GM19438 (cell line): Measurements from ENCODE around the gene JHY.
A peak's percentile ranks its signal among the peaks of the same experiment; 100 is the strongest.

Experiments used
- ATAC-seq: cut with Tn5 transposase; IDR thresholded peaks from one replicate; pipeline ENCODE4 v1.9.1; 2021; ENCODE audit warnings: low read depth; ENCODE audit not compliant: unreplicated experiment

JHY gene

DNA sequence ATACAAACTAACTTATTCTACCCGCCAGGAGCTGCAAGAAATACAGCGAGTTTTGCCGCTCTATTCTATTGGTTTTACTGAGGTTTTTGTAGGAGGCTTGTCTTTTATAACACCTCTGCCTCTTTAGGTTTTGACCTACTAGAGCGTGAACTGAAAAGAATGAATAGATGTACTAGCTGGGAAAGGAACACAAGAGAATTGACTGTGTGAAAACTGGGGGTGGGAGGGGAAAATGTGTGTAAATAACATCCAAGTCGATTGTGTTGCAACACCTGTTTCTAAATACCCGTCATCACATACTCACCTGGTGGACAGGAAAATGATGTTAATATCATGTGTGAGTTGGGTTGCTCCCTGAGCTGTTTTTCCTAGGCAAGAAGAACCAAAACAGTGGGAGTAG is 12.9 kb upstream of the JHY start:
- no peak for ATAC-seq

- ATAC-seq, result no peak
Observed at GRCh38 chr11:122871302-122871701, 11.3 kb upstream of the JHY start.

DNA sequence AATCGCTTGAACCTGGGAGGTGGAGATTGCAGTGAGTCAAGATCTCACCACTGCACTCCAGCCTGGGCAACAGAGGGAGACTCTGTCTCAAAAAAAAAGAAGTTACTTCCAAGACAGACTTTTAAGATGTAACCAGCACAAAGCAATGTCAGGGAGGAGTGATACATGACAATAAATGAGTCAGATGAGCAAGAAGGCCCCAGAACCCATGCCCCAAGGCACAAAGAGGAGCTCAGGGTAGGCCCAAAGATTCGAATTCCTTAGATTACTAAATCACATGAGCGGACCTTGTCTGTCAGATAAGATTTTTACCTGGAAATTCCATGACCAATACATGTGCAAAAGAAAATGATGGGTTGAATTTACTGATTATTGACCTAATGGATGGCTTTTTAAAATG is 10.5 kb upstream of the JHY start:
- no peak for ATAC-seq

GRCh38 chr11:122874991-122875390 is 7.6 kb upstream of the JHY start:
- ATAC-seq, result no peak

- no peak for ATAC-seq
Observed at GRCh38 chr11:122877732-122878131, 4.8 kb upstream of the JHY start.

GRCh38 chr11:122879785-122880184 is 2.8 kb upstream of the JHY start:
- ATAC-seq, result no peak

GRCh38 chr11:122882857-122883645 is 492 bp downstream of the JHY start:
- peak; percentile 55 for ATAC-seq

DNA sequence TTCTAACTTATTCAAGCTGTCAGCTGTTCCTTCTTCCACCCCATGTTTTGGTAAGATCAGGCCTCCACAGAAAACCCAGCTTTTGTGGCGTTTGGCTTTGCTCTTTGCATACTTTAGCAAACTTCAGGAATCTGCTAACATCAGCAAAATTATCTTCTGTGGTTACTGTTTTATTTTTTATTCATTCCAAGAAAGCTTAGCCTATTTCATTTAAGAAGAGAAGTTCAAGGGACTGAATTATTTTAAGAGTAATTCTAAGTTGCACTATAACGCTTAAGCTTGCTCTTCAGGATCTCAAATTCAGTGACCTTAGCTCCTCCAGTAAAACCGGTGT is 1.1 kb downstream of the JHY start:
- no peak for ATAC-seq

DNA sequence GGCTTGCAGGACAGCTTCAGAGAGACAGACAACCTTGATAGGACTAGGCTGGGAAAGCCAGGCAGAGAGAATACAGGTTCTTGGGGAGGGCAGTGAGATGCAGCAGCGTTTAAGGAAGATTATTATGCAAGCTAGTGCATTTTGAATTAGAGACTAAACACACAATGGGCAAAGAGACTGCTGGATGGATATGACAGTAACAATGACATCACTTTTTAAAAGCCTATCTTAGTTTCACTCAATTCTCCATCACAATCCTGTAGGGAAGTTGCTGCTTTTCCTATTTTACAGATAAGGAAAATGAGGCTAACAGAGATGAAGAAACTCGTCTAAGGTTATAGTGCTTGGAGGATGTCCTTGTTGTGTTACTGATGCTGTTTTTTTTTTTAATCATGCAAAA is 5.6 kb downstream of the JHY start:
- no peak for ATAC-seq

GRCh38 chr11:122893131-122893530 is 10.6 kb downstream of the JHY start:
- ATAC-seq, result no peak

DNA sequence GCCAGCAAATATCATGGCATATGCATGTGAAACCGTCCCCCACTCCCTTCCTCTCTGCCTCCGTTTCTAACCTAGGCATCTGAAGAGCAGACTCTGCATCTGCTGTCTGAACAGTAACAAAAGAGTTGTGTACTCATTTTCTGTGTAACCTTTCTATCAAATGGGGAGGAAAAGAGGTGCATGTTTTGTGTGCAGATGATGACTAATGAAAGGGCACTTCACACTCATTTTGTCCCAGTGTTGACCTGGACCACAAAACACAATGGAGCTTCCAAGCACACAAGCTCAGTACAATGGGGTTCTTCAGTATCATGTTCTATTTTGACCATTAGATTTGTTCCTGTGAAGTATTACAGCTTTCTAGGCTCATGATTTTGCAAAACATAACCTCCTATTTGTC is 13.0 kb downstream of the JHY start:
- no peak for ATAC-seq

DNA sequence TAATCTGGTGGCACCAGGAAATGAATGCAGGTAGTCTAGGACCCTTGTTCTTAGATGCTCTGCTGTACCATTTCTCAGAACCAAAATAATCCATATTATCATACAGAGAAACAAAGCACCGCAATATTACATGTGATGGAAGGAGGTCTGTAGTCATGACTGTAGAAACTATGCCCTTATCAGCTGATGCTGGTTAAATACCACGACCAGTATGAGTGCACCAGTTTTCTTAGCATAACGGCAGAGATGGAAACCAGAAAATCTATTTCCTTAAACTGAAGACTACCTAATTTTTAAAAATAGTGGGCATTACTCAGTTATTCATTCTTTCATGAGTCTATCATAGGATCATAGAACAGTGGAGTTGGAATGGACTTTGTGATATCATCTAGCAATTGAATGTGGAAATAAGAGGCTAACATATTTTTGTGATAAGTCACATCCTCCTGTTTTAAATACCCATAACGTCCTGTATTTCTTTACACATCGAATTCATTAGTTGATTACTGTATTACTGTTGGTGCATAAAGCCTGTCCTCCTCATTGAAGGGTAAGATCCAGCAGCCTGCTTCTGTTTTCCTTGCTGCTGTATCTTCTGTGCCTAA is 15.1 kb downstream of the JHY start:
- ATAC-seq, result no peak

DNA sequence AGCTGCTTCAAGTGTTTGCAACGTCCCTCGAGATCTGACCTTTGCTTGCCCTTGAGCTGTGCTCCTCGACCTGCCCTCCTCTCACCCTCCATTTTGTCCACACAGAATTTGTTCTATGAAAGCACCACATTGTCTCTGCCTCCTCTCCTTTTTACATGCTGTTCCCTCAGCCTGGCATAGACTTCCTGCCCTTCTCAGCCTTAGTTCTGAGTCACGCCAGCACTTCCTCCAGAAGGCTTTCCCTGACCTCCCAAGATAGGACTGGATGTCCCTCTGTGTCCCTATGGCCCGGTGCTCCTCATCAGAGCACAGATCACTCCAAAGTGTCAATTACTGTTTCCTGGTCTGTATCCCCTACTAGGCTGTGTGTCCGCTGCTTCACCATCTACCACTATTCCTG is 16.2 kb downstream of the JHY start:
- ATAC-seq, result no peak

GRCh38 chr11:122900587-122901202 is 18.1 kb downstream of the JHY start:
- no peak for ATAC-seq

GRCh38 chr11:122902951-122903350 is 20.4 kb downstream of the JHY start:
- ATAC-seq, result no peak

GRCh38 chr11:122910775-122911174 is 28.2 kb downstream of the JHY start:
- no peak for ATAC-seq

DNA sequence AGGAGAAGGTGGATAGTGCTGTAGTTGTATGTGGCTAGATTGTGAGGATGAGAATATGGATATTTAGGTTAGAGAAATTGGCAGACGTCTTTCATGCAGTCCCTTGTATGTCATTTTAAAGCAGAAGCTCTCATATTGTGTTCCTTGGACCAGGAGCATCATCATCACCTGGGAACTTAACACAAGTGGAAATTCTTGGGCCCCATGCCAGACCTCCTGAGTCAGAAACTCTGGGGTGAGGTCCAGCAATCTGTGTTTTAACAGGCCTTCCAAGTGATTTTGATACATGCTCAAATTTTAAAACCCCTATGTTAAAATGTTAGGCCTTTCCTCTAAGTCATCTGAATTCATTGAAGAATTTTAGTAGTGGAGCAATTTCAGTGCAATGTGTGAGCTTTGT is 34.8 kb downstream of the JHY start:
- ATAC-seq, result no peak

DNA sequence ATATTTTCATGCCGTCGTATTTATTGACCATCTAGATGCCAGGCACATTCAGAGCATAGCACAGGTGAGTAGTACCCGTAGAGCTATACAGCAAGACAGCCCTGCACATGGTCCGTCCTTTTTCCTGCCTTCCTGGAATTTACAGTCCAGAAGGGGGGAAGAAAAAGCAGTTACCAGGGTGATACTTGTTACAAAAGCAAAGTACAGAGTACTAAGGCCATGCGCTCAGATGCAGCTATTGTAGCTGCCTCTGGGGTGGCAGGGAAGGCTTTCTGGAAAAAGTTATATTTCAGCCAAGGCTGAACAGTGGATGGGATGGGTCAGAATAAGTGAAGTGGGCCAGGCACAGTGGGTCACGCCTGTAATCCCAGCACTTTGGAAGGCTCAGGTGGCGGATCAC is 36.2 kb downstream of the JHY start:
- no peak for ATAC-seq

- no peak for ATAC-seq
Observed at GRCh38 chr11:122920579-122920978, 38.0 kb downstream of the JHY start.

DNA sequence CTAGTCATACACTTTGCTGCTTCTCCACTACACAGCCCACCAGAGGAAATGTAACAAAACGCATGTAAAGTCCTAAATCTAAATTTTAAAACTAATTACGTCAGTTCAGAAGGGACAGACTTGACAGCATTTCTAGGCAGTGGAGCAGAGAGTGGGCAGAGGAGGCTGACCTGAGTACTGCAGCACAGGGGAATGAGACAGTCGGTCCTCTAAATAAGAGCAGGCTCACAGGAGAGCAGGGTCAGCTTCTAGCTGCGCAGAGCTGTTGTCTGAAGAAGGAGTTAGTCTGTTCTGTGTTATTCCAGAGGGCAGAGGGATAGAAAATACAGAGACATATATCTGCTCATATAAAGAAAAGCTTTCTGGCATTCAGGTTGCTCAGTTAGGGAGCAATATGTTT is 40.3 kb downstream of the JHY start:
- no peak for ATAC-seq

- ATAC-seq, result no peak
Observed at GRCh38 chr11:122923302-122923701, 40.7 kb downstream of the JHY start.

DNA sequence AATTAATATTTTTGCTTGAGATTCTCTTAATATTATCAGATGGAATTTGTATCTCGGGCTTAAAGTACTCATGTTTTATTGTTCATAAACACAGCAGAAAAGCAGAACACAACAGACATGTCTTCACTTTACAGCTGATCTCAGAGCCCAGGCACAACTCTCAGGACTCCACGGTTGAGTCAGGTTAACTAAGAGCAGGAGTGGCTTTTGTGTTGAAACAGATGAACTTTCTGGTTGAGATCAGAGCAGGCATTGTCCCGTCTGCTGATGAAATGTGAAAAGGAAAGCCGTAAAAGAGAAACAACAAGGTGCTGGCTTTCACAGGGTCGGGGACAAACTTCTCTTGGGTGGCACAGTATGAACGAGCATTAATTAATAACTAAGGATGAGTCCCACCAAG is 49.0 kb downstream of the JHY start:
- ATAC-seq, result no peak
